ENCODE measurements around the gene HAVCR2. TPM values are rescaled to one million over a fixed set of nuclear protein-coding genes. Genes with fewer than 3 reads are reported as not detected.

The HAVCR2 gene
- 10 to 100 TPM; 16.8 to 38.0 TPM for total RNA-seq

DNA sequence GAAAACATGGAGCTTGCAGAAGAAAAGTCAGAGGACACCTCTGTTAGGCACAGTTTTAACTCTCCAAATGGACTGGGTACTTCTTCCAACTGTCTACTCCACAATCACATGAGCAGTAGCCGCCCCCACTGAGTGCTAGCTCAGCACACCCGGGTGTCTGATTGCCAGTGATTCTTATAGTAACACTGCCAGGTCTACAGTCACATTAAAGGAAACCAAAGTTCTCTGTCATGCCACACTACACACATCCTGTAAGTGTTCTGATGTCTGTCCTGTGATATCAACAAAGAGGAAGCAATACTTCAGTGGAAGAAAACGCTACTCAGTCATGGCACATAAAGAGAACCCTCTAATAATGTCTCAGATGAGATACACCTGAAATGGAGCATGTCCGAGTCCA, at the start of gene HAVCR2:
TSS of gene HAVCR2 (minus strand) at position 69 of the 400 bp plus-strand sequence. CDS start at position 8, 61 bp downstream.
- H3K9me3 ChIP-seq: no peaks in the 10 kb centered on the region
- no peaks in the 10 kb centered on the region for H3K27me3 ChIP-seq (replicated peaks; ENCODE audit: insufficient read depth)
- no peaks in the 10 kb centered on the region for H3K4me1 ChIP-seq (ENCODE audit: control insufficient read depth in 1 of 2, low read depth in 2 of 2)
- H3K36me3 ChIP-seq: no peaks in the 10 kb centered on the region
- ATAC-seq (ENCODE audit: insufficient number of reproducible peaks, low FRiP score, low read depth) (no peak), DNase-seq (ENCODE audit: low spot score) (no peak)
- TF ChIP-seq CTCF (IDR thresholded peaks at IDR 0.05): no peak
- peak within 1 kb of the TSS in 1 of 2 donors; percentile 38 for H3K27ac ChIP-seq
- peak within 1 kb of the TSS; percentile 64 for H3K4me3 ChIP-seq

GRCh38 chr5:157157293-157157891, 48.5 kb upstream of the HAVCR2 start:
- ATAC-seq (ENCODE audit: insufficient number of reproducible peaks, low FRiP score, low read depth) (no peak), DNase-seq (ENCODE audit: low spot score) (no peak)
- H3K27me3 ChIP-seq (replicated peaks; ENCODE audit: insufficient read depth): no peaks in the 10 kb centered on the region
- no peak for TF ChIP-seq CTCF (IDR thresholded peaks at IDR 0.05)
- no peaks in the 10 kb centered on the region for H3K9me3 ChIP-seq
- H3K36me3 ChIP-seq: no peaks in the 10 kb centered on the region
- no peak overlapping the region for H3K27ac ChIP-seq
- H3K4me3 ChIP-seq: no peak overlapping the region
- no peaks in the 10 kb centered on the region for H3K4me1 ChIP-seq (ENCODE audit: control insufficient read depth in 1 of 2, low read depth in 2 of 2)

- DNase-seq (ENCODE audit: low spot score): no peak
- no peaks in the 10 kb centered on the region for H3K9me3 ChIP-seq
- no peaks in the 10 kb centered on the region for H3K27me3 ChIP-seq (replicated peaks; ENCODE audit: insufficient read depth)
- H3K4me3 ChIP-seq: no peak overlapping the region
- H3K36me3 ChIP-seq: no peaks in the 10 kb centered on the region
- H3K4me1 ChIP-seq (ENCODE audit: control insufficient read depth in 1 of 2, low read depth in 2 of 2): no peaks in the 10 kb centered on the region
- no peak for ATAC-seq (ENCODE audit: insufficient number of reproducible peaks, low FRiP score, low read depth)
- H3K27ac ChIP-seq: no peak overlapping the region
- no peak for TF ChIP-seq CTCF (IDR thresholded peaks at IDR 0.05)
Measured at GRCh38 chr5:157155297-157155696, 46.5 kb upstream of the HAVCR2 start.

DNA sequence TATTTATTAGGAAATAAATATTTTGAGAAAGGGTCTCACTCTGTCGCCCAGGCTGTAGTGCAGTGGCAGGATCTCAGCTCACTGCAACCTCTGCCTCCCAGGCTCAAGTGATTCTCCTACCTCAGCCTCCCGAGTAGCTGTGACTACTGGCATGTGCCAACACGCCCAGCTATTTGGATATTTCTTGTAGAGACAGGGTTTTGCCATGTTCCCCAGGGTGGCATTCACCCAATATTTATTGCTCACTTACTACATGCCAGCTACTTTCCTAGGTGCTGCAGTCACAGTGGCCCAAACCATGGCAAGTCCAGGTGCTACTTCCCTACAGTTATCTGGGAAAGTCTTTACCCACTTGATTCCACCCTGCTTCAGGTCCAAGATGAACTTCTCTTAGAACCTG, 42.2 kb upstream of the HAVCR2 start:
- DNase-seq (ENCODE audit: low spot score): no peak
- Histone ChIP-seq H3K4me3 (no peak overlapping the region), H3K27me3 (replicated peaks; ENCODE audit: insufficient read depth) (no peaks in the 10 kb centered on the region), H3K27ac (no peak overlapping the region), H3K9me3 (no peaks in the 10 kb centered on the region), H3K36me3 (no peaks in the 10 kb centered on the region), H3K4me1 (ENCODE audit: control insufficient read depth in 1 of 2, low read depth in 2 of 2) (peaks cover 0 to 10% of the 10 kb centered on the region in 2 donors)
- ATAC-seq (ENCODE audit: insufficient number of reproducible peaks, low FRiP score, low read depth): no peak
- TF ChIP-seq CTCF (IDR thresholded peaks at IDR 0.05): no peak

- peak; percentile 82 for TF ChIP-seq CTCF (IDR thresholded peaks at IDR 0.05)
- Histone ChIP-seq H3K4me1 (ENCODE audit: control insufficient read depth in 1 of 2, low read depth in 2 of 2) (peaks cover 0 to 10% of the 10 kb centered on the region in 2 donors), H3K27ac (no peak overlapping the region), H3K4me3 (peak overlapping the region; percentile 52), H3K36me3 (no peaks in the 10 kb centered on the region), H3K27me3 (replicated peaks; ENCODE audit: insufficient read depth) (no peaks in the 10 kb centered on the region), H3K9me3 (no peaks in the 10 kb centered on the region)
- ATAC-seq (ENCODE audit: insufficient number of reproducible peaks, low FRiP score, low read depth) (peak; percentile 80), DNase-seq (ENCODE audit: low spot score) (peak; percentile 32)
Measured at GRCh38 chr5:157148734-157149615, 40.1 kb upstream of the HAVCR2 start.
